ENCODE results near the gene COX7A1. TPM values are rescaled to one million over a fixed set of nuclear protein-coding genes. Genes with fewer than 3 reads are reported as not detected.
"Not testable (repeated sequence)": the region's sequence is repeated elsewhere in the genome, so short reads cannot be mapped to it uniquely, and the experiment has no call there.

The COX7A1 gene
- polyA plus RNA-seq, 1 donor from 2014 or later = not detected

GRCh38 chr19:36198119-36198518 is 45.9 kb upstream of the COX7A1 start:
- Histone ChIP-seq H3K9me2 (ENCODE audit: insufficient read depth, low read length) (no peaks in the 10 kb centered on the region), H3K79me2 (replicated peaks; ENCODE audit: insufficient read depth, low read length) (no peaks in the 10 kb centered on the region), H3K27me3 (ENCODE audit: insufficient read depth, low read depth, low read length) (no peaks in the 10 kb centered on the region), H3F3A (ENCODE audit: insufficient read depth, low read length, poor library complexity, severe bottlenecking) (no peaks in the 10 kb centered on the region), H3K4me3 (ENCODE audit: low read length) (no peak overlapping the region), H3K27ac (ENCODE audit: low read length) (no peak overlapping the region), H2AFZ (ENCODE audit: low read depth, low read length) (no peak overlapping the region), H3K9me3 (ENCODE audit: low read length) (no peaks in the 10 kb centered on the region), H3K9ac (ENCODE audit: low read length) (no peak overlapping the region), H3K36me3 (ENCODE audit: insufficient read depth, low read length) (peaks cover 3% of the 10 kb centered on the region), H3K4me2 (ENCODE audit: low read length) (no peak overlapping the region), H4K20me1 (ENCODE audit: insufficient read depth) (no peaks in the 10 kb centered on the region)
- TF ChIP-seq EP300 (conservative IDR thresholded peaks at IDR 0.05; ENCODE audit: poor library complexity, severe bottlenecking) (no peak), MXI1 (conservative IDR thresholded peaks at IDR 0.05; ENCODE audit: poor library complexity, severe bottlenecking) (no peak), CTCF (IDR thresholded peaks at IDR 0.05; ENCODE audit: poor library complexity, severe bottlenecking) (no peak), POLR2AphosphoS5 (IDR thresholded peaks at IDR 0.05) (no peak), TAF1 (IDR thresholded peaks at IDR 0.05; ENCODE audit: low read depth) (no peak)

- no peak overlapping the region for H2AFZ ChIP-seq (ENCODE audit: low read depth, low read length)
- H3K36me3 ChIP-seq (ENCODE audit: insufficient read depth, low read length) = peaks cover 3% of the 10 kb centered on the region
- H3F3A ChIP-seq (ENCODE audit: insufficient read depth, low read length, poor library complexity, severe bottlenecking) = no peaks in the 10 kb centered on the region
- H3K9me3 ChIP-seq (ENCODE audit: low read length) = no peaks in the 10 kb centered on the region
- H3K27me3 ChIP-seq (ENCODE audit: insufficient read depth, low read depth, low read length) = no peaks in the 10 kb centered on the region
- TF ChIP-seq POLR2AphosphoS5 (IDR thresholded peaks at IDR 0.05) (no peak), TAF1 (IDR thresholded peaks at IDR 0.05; ENCODE audit: low read depth) (no peak), EZH2 (IDR thresholded peaks at IDR 0.05; ENCODE audit: borderline replicate concordance, insufficient read depth, low read length, poor library complexity, severe bottlenecking) (no peak), RAD21 (conservative IDR thresholded peaks at IDR 0.05) (no peak), EP300 (conservative IDR thresholded peaks at IDR 0.05; ENCODE audit: poor library complexity, severe bottlenecking) (no peak)
- H3K9ac ChIP-seq (ENCODE audit: low read length) = no peak overlapping the region
- no peak overlapping the region for H3K4me2 ChIP-seq (ENCODE audit: low read length)
- H4K20me1 ChIP-seq (ENCODE audit: insufficient read depth) = no peaks in the 10 kb centered on the region
- H3K4me3 ChIP-seq (ENCODE audit: low read length) = no peak overlapping the region
- no peaks in the 10 kb centered on the region for H3K79me2 ChIP-seq (replicated peaks; ENCODE audit: insufficient read depth, low read length)
- H3K9me2 ChIP-seq (ENCODE audit: insufficient read depth, low read length) = no peaks in the 10 kb centered on the region
- no peak overlapping the region for H3K27ac ChIP-seq (ENCODE audit: low read length)
These were observed 44.0 kb upstream of the COX7A1 start for GRCh38 chr19:36196249-36196648.

- H3K4me3 ChIP-seq (ENCODE audit: low read length); H3K79me2 ChIP-seq (replicated peaks; ENCODE audit: insufficient read depth, low read length); H3K4me2 ChIP-seq (ENCODE audit: low read length); H3K9me3 ChIP-seq (ENCODE audit: low read length); H4K20me1 ChIP-seq (ENCODE audit: insufficient read depth); H3K36me3 ChIP-seq (ENCODE audit: insufficient read depth, low read length); H3K27me3 ChIP-seq (ENCODE audit: insufficient read depth, low read depth, low read length); H3F3A ChIP-seq (ENCODE audit: insufficient read depth, low read length, poor library complexity, severe bottlenecking); H3K9ac ChIP-seq (ENCODE audit: low read length); H3K9me2 ChIP-seq (ENCODE audit: insufficient read depth, low read length); H3K27ac ChIP-seq (ENCODE audit: low read length); H2AFZ ChIP-seq (ENCODE audit: low read depth, low read length): not testable (repeated sequence)
These were observed 34.5 kb upstream of the COX7A1 start for GRCh38 chr19:36186722-36187121.

- Histone ChIP-seq H4K20me1 (ENCODE audit: insufficient read depth) (no peaks in the 10 kb centered on the region), H3K27me3 (ENCODE audit: insufficient read depth, low read depth, low read length) (no peaks in the 10 kb centered on the region), H3K36me3 (ENCODE audit: insufficient read depth, low read length) (no peaks in the 10 kb centered on the region), H3K27ac (ENCODE audit: low read length) (no peak overlapping the region), H3F3A (ENCODE audit: insufficient read depth, low read length, poor library complexity, severe bottlenecking) (no peaks in the 10 kb centered on the region), H3K4me3 (ENCODE audit: low read length) (no peak overlapping the region), H3K9ac (ENCODE audit: low read length) (no peak overlapping the region), H3K4me2 (ENCODE audit: low read length) (no peak overlapping the region), H2AFZ (ENCODE audit: low read depth, low read length) (no peak overlapping the region), H3K9me3 (ENCODE audit: low read length) (no peaks in the 10 kb centered on the region), H3K79me2 (replicated peaks; ENCODE audit: insufficient read depth, low read length) (no peaks in the 10 kb centered on the region), H3K9me2 (ENCODE audit: insufficient read depth, low read length) (no peaks in the 10 kb centered on the region)
- TF ChIP-seq EZH2 (IDR thresholded peaks at IDR 0.05; ENCODE audit: borderline replicate concordance, insufficient read depth, low read length, poor library complexity, severe bottlenecking) = no peak
- TF ChIP-seq POLR2AphosphoS5 (IDR thresholded peaks at IDR 0.05) = no peak
- TF ChIP-seq MXI1 (conservative IDR thresholded peaks at IDR 0.05; ENCODE audit: poor library complexity, severe bottlenecking) = no peak
- no peak for TF ChIP-seq CTCF (IDR thresholded peaks at IDR 0.05; ENCODE audit: poor library complexity, severe bottlenecking)
- no peak for TF ChIP-seq RAD21 (conservative IDR thresholded peaks at IDR 0.05)
- TF ChIP-seq TAF1 (IDR thresholded peaks at IDR 0.05; ENCODE audit: low read depth) = no peak
- no peak for TF ChIP-seq REST (IDR thresholded peaks at IDR 0.05; ENCODE audit: borderline replicate concordance)
- no peak for TF ChIP-seq EP300 (conservative IDR thresholded peaks at IDR 0.05; ENCODE audit: poor library complexity, severe bottlenecking)
- TF ChIP-seq SMC3 (conservative IDR thresholded peaks at IDR 0.05; ENCODE audit: poor library complexity) = no peak
These were observed 31.0 kb upstream of the COX7A1 start for GRCh38 chr19:36183245-36183628.
